Measurements from ENCODE around the gene RENBP. TPM values are rescaled to one million over a fixed set of nuclear protein-coding genes. Genes with fewer than 3 reads are reported as not detected.
A peak's percentile ranks its signal among the peaks of the same experiment; 100 is the strongest.

Gene RENBP
- total and polyA plus RNA-seq, 4 donors = 1.0 to 7.9 (median 7.0) TPM

DNA sequence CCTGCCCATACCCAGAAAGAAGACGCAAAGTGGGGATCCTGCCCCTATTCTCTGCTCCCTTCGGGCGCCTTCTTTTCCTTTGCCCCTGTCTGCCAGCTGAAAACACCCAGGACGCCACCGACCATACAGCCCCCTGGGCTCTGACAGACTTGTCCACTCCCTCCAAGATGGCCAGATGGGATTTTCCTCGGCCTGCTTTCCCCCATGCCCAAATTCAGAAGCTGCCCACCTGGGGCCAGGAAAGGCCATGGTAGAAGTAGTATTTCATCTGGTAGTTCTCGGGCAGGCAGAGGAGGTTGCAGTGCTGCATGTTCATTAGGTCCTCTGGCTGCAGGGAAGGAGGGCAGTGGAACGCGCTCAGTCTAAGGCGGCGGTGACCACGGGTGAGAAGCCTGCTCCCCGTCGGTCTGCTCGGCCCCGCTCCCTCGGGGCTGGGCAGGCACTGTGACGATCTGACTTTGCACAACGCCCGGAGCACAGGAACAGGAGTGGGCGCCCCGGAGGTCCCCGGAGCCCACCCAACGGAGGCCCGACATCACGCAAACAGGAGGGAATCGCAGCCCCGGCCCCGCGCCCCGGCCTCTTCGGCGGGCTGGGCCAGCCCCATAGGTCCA is 10.2 kb downstream of the RENBP start:
- Histone ChIP-seq H3K27me3 (ENCODE audit: control insufficient read depth in 4 of 4, insufficient read depth in 4 of 4, low read length in 3 of 4) (no peaks in the 10 kb centered on the region), H3K9ac (ENCODE audit: low read depth in 1 of 2, low read length in 2 of 2) (peak overlapping the region; percentile 13 to 75), H3K4me1 (ENCODE audit: control insufficient read depth in 4 of 4, insufficient read depth in 4 of 4, low read length in 3 of 4) (peaks cover 0 to 19% (median 12%) of the 10 kb centered on the region in 4 donors), H3K36me3 (ENCODE audit: control insufficient read depth in 4 of 4, insufficient read depth in 3 of 4, low read depth in 1 of 4, low read length in 3 of 4) (peaks cover 0 to 15% (median 1%) of the 10 kb centered on the region in 4 donors), H3K4me3 (ENCODE audit: low read depth in 1 of 3, low read length in 3 of 3) (peak overlapping the region; percentile 81 to 90 (median 90)), H3K27ac (ENCODE audit: low read depth in 1 of 2, low read length in 2 of 2) (no peak overlapping the region), H3K9me3 (ENCODE audit: control insufficient read depth in 4 of 4, low read length in 3 of 4) (no peaks in the 10 kb centered on the region)
- no peak for DNase-seq (ENCODE audit: low spot score)
- 6% methylated on average over 33 of the region's 33 CpGs for WGBS
- TF ChIP-seq RXRA (IDR thresholded peaks at IDR 0.05) (no peak), HNF4G (IDR thresholded peaks at IDR 0.05) (no peak)

DNA sequence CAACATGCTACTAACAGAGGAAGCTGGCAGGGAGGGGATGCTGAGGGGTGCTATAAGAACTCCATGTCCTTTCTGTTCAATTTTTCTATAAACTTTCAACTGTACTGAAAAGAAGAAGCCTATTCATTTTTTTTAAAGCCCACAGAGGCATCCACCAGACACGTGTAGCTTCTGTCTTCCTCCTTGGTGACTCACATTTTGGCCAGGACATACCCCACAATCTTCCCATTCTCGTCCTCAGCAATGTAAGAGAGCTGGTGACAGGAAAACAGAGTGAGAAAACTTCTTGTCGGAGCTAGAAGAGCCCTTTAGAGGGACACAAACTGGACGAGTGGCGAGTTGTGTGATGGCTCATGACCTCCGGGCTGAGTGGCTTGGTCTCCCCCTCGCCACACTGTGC is 10.7 kb downstream of the RENBP start:
- H3K27me3 ChIP-seq (ENCODE audit: control insufficient read depth in 4 of 4, insufficient read depth in 4 of 4, low read length in 3 of 4) = no peaks in the 10 kb centered on the region
- H3K9ac ChIP-seq (ENCODE audit: low read depth in 1 of 2, low read length in 2 of 2) = peak overlapping the region; percentile 13 to 75
- WGBS = 58% methylated on average over 7 of the region's 7 CpGs
- H3K36me3 ChIP-seq (ENCODE audit: control insufficient read depth in 4 of 4, insufficient read depth in 3 of 4, low read depth in 1 of 4, low read length in 3 of 4) = peaks cover 0 to 15% (median 1%) of the 10 kb centered on the region in 4 donors
- no peak for TF ChIP-seq TAF1 (conservative IDR thresholded peaks at IDR 0.05)
- TF ChIP-seq EGR1 (IDR thresholded peaks at IDR 0.05; ENCODE audit: low read depth in 2 of 2) = no peak
- H3K27ac ChIP-seq (ENCODE audit: low read depth in 1 of 2, low read length in 2 of 2) = no peak overlapping the region
- peak overlapping the region; percentile 81 to 90 (median 90) for H3K4me3 ChIP-seq (ENCODE audit: low read depth in 1 of 3, low read length in 3 of 3)
- no peaks in the 10 kb centered on the region for H3K9me3 ChIP-seq (ENCODE audit: control insufficient read depth in 4 of 4, low read length in 3 of 4)
- DNase-seq (ENCODE audit: low spot score) = no peak
- H3K4me1 ChIP-seq (ENCODE audit: control insufficient read depth in 4 of 4, insufficient read depth in 4 of 4, low read length in 3 of 4) = peaks cover 2 to 24% (median 17%) of the 10 kb centered on the region in 4 donors

GRCh38 chrX:153932220-153932915 is 12.1 kb downstream of the RENBP start:
- Histone ChIP-seq H3K27me3 (ENCODE audit: control insufficient read depth in 4 of 4, insufficient read depth in 4 of 4, low read length in 3 of 4) (no peaks in the 10 kb centered on the region), H3K27ac (ENCODE audit: low read depth in 1 of 2, low read length in 2 of 2) (no peak overlapping the region), H3K9me3 (ENCODE audit: control insufficient read depth in 4 of 4, low read length in 3 of 4) (no peaks in the 10 kb centered on the region), H3K4me3 (ENCODE audit: low read depth in 1 of 3, low read length in 3 of 3) (no peak overlapping the region), H3K4me1 (ENCODE audit: control insufficient read depth in 4 of 4, insufficient read depth in 4 of 4, low read length in 3 of 4) (peaks cover 2 to 30% (median 23%) of the 10 kb centered on the region in 4 donors), H3K9ac (ENCODE audit: low read depth in 1 of 2, low read length in 2 of 2) (no peak overlapping the region), H3K36me3 (ENCODE audit: control insufficient read depth in 4 of 4, insufficient read depth in 3 of 4, low read depth in 1 of 4, low read length in 3 of 4) (peaks cover 0 to 15% (median 1%) of the 10 kb centered on the region in 4 donors)
- DNase-seq (ENCODE audit: low spot score) = no peak
- WGBS = 95% methylated on average over 13 of the region's 13 CpGs
- TF ChIP-seq MAX (IDR thresholded peaks at IDR 0.05) (no peak), FOXA1 (IDR thresholded peaks at IDR 0.05) (no peak), TAF1 (conservative IDR thresholded peaks at IDR 0.05) (no peak), HNF4A (conservative IDR thresholded peaks at IDR 0.05) (no peak)

DNA sequence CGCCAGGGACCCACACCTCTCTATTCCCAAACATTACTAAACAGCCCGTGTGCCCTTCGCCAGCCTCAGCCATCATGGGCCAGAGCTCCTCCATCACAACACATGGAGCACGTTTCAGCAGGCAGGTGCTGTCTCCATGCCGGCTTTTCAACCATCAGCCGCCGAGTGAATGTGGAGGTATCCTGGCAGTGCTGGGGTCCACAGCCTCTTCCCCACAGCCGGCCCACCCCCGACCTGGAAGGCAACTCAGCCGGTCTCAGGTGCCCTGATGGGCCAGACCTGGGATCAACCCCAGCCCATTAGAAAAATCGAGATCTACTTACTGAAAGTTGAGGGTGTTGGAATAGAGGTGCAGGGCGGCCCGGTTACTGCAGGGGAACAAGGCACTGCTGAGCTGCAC is 12.7 kb downstream of the RENBP start:
- H3K4me1 ChIP-seq (ENCODE audit: control insufficient read depth in 4 of 4, insufficient read depth in 4 of 4, low read length in 3 of 4) = peaks cover 2 to 35% (median 28%) of the 10 kb centered on the region in 4 donors
- WGBS = 95% methylated on average over 13 of the region's 13 CpGs
- DNase-seq (ENCODE audit: low spot score) = no peak
- TF ChIP-seq YY1 (IDR thresholded peaks at IDR 0.05) = no peak
- no peak overlapping the region for H3K4me3 ChIP-seq (ENCODE audit: low read depth in 1 of 3, low read length in 3 of 3)
- no peak overlapping the region for H3K9ac ChIP-seq (ENCODE audit: low read depth in 1 of 2, low read length in 2 of 2)
- no peaks in the 10 kb centered on the region for H3K27me3 ChIP-seq (ENCODE audit: control insufficient read depth in 4 of 4, insufficient read depth in 4 of 4, low read length in 3 of 4)
- H3K27ac ChIP-seq (ENCODE audit: low read depth in 1 of 2, low read length in 2 of 2) = no peak overlapping the region
- H3K36me3 ChIP-seq (ENCODE audit: control insufficient read depth in 4 of 4, insufficient read depth in 3 of 4, low read depth in 1 of 4, low read length in 3 of 4) = peaks cover 0 to 15% (median 1%) of the 10 kb centered on the region in 4 donors
- no peaks in the 10 kb centered on the region for H3K9me3 ChIP-seq (ENCODE audit: control insufficient read depth in 4 of 4, low read length in 3 of 4)

Measured in liver (tissue), 9 donors.